ENCODE measurements around the gene TRAFD1. TPM values are rescaled to one million over a fixed set of nuclear protein-coding genes. Genes with fewer than 3 reads are reported as not detected.
A peak's percentile ranks its signal among the peaks of the same experiment; 100 is the strongest.
"Not testable (repeated sequence)": the region's sequence is repeated elsewhere in the genome, so short reads cannot be mapped to it uniquely, and the experiment has no call there.

Gene TRAFD1
- 14.6 and 15.6 TPM in 2 replicates for total RNA-seq (2014; rRNA removed; shearing (Covaris generic))
- 19.2 and 24.9 TPM in 2 replicates for polyA plus RNA-seq (2015; cell fraction: cytosol; rRNA removed)
- 27.0 and 28.6 TPM in 2 replicates for polyA plus RNA-seq (2015; cell fraction: nucleus; rRNA removed)

GRCh38 chr12:112125250-112125999 lies at the start of gene TRAFD1:
Gene TRAFD1 (plus strand): TSS chr12:112125560. CDS start chr12:112130523, 4,963 bp downstream.
- DNase-seq (ENCODE audit: low read depth, low spot score) = peak; percentile 97
- in situ Hi-C loops (cut with HindIII; ENCODE audit: low pct_unique_long_range_greater_than_20kb, low sequenced_read_pairs) = no loop called here

DNA sequence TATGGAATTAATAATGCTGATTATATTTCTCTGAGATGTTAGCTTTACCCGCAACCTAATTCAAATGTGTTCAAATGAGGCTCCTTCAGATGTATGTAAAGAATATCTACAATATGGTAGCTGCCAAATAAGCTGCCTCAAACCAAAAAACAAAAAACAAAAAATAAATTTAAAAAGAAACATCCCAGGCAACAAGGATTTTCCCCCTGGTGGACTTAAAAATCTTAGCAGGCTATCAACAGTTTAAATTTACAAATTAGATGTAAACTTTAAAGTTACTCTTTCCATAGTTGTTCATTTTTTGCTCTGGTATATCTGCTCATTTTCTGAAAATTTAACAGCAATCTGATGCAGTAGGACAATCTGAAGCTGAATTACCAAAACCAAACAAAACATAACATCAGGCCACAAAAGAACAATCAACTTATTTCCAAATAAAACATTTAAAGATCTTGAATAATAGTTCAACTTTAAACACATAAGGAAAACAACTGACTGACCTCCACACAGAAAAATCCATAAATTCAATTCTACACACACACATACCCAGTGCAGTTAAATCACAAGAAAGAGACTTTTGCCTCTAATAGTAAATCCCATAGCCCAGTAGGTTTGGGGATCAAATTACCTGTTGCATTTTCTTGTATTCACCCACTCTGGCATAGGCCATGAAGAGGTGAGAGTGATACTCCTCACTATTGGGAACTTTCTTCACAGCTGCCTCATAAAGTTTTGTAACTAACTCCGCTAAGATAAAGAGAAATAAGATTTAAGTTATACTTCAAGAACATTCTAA lies 38.1 kb upstream of the TRAFD1 start:
- no peak for DNase-seq (ENCODE audit: low read depth, low spot score)
- in situ Hi-C loops (cut with HindIII; ENCODE audit: low pct_unique_long_range_greater_than_20kb, low sequenced_read_pairs) = no loop called here

GRCh38 chr12:112087851-112088250 lies 37.5 kb upstream of the TRAFD1 start:
- no peak for DNase-seq (ENCODE audit: low read depth, low spot score)
- in situ Hi-C loops (cut with HindIII; ENCODE audit: low pct_unique_long_range_greater_than_20kb, low sequenced_read_pairs) = no loop called here

GRCh38 chr12:112091563-112091962 lies 33.8 kb upstream of the TRAFD1 start:
- in situ Hi-C loops (cut with HindIII; ENCODE audit: low pct_unique_long_range_greater_than_20kb, low sequenced_read_pairs) = no loop called here
- no peak for DNase-seq (ENCODE audit: low read depth, low spot score)

GRCh38 chr12:112096070-112096469 lies 29.3 kb upstream of the TRAFD1 start:
- in situ Hi-C loops (cut with HindIII; ENCODE audit: low pct_unique_long_range_greater_than_20kb, low sequenced_read_pairs) = no loop called here
- no peak for DNase-seq (ENCODE audit: low read depth, low spot score)

GRCh38 chr12:112096667-112097066 lies 28.7 kb upstream of the TRAFD1 start:
- in situ Hi-C loops (cut with HindIII; ENCODE audit: low pct_unique_long_range_greater_than_20kb, low sequenced_read_pairs) = no loop called here

DNA sequence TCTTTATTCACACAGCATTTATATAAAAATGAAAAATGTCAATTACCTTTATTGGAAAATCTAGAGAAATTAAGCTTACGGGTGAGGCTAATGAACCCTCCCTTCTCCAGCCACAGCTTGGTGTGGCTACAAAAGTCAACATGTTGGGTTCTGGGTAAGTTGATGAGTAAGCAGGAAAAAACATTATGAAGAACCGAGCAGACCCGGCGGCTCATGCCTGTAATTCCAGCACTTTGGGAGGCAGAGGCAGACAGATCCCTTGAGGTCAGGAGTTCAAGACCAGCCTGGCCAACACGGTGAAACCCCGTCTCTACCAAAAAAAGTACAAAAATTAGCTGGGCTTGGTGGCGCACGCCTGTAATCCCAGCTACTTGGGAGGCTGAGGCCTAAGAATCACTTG lies 27.7 kb upstream of the TRAFD1 start:
- DNase-seq (ENCODE audit: low read depth, low spot score) = no peak

More at GRCh38 chr12:112096667-112097066, 28.7 kb upstream of the TRAFD1 start:
- DNase-seq (ENCODE audit: low read depth, low spot score) = no peak

DNA sequence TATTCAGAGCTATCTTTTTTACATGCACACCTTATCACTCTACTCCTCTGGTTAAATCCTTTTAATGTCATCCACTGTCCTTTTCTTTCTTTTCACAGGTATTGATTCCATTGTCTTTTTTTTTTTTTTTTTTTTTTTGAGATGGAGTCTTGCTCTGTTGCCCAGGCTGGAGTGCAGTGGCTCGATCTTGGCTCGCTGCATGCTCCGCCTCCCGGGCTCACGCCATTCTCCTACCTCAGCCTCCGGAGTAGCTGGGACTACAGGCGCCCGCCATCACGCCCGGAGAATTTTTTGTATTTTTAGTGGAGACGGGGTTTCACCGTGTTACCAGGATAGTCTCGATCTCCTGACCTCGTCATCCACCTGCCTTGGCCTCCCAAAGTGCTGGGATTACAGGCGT lies 24.9 kb upstream of the TRAFD1 start:
- in situ Hi-C loops (cut with HindIII; ENCODE audit: low pct_unique_long_range_greater_than_20kb, low sequenced_read_pairs); DNase-seq (ENCODE audit: low read depth, low spot score): not testable (repeated sequence)

More for the DNA sequence above, 27.7 kb upstream of the TRAFD1 start:
- in situ Hi-C loops (cut with HindIII; ENCODE audit: low pct_unique_long_range_greater_than_20kb, low sequenced_read_pairs) = no loop called here

- in situ Hi-C loops (cut with HindIII; ENCODE audit: low pct_unique_long_range_greater_than_20kb, low sequenced_read_pairs) = no loop called here
- DNase-seq (ENCODE audit: low read depth, low spot score) = no peak
These were observed 23.2 kb upstream of the TRAFD1 start for GRCh38 chr12:112102127-112102526.

- DNase-seq (ENCODE audit: low read depth, low spot score); in situ Hi-C loops (cut with HindIII; ENCODE audit: low pct_unique_long_range_greater_than_20kb, low sequenced_read_pairs): not testable (repeated sequence)
These were observed 22.6 kb upstream of the TRAFD1 start for GRCh38 chr12:112102746-112103145.

GRCh38 chr12:112103758-112104503 lies 21.4 kb upstream of the TRAFD1 start:
- in situ Hi-C loops (cut with HindIII; ENCODE audit: low pct_unique_long_range_greater_than_20kb, low sequenced_read_pairs) = no loop called here
- DNase-seq (ENCODE audit: low read depth, low spot score) = no peak

DNA sequence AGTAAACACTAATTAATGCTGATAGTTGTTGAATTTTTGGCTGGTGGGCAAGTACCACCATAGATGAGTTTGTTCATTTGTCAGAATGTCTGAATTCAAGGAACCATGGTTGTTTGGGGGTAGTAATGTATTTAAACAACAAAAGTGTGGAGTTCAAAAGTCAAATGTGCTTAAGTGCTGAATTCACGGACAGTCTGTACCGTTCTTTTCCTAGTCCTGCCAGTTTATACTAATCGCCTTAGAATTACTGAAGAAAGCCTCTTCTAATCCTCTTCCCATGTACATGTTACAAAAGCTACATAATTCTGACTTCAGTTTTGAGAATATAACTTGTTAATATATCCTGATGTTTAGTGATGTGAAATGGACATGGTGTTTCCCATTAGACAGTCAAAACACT lies 19.5 kb upstream of the TRAFD1 start:
- DNase-seq (ENCODE audit: low read depth, low spot score) = no peak
- in situ Hi-C loops (cut with HindIII; ENCODE audit: low pct_unique_long_range_greater_than_20kb, low sequenced_read_pairs) = no loop called here

- peak; percentile 54 for DNase-seq (ENCODE audit: low read depth, low spot score)
- in situ Hi-C loops (cut with HindIII; ENCODE audit: low pct_unique_long_range_greater_than_20kb, low sequenced_read_pairs) = no loop called here
These were observed 17.8 kb upstream of the TRAFD1 start for GRCh38 chr12:112107306-112108201.

GRCh38 chr12:112108202-112109079 lies 16.9 kb upstream of the TRAFD1 start, which contains the start of gene NAA25:
Gene NAA25 (minus strand): TSS chr12:112108783. CDS start chr12:112108773, 10 bp downstream.
- in situ Hi-C loops (cut with HindIII; ENCODE audit: low pct_unique_long_range_greater_than_20kb, low sequenced_read_pairs) = no loop called here
- peak; percentile 92 for DNase-seq (ENCODE audit: low read depth, low spot score)

DNA sequence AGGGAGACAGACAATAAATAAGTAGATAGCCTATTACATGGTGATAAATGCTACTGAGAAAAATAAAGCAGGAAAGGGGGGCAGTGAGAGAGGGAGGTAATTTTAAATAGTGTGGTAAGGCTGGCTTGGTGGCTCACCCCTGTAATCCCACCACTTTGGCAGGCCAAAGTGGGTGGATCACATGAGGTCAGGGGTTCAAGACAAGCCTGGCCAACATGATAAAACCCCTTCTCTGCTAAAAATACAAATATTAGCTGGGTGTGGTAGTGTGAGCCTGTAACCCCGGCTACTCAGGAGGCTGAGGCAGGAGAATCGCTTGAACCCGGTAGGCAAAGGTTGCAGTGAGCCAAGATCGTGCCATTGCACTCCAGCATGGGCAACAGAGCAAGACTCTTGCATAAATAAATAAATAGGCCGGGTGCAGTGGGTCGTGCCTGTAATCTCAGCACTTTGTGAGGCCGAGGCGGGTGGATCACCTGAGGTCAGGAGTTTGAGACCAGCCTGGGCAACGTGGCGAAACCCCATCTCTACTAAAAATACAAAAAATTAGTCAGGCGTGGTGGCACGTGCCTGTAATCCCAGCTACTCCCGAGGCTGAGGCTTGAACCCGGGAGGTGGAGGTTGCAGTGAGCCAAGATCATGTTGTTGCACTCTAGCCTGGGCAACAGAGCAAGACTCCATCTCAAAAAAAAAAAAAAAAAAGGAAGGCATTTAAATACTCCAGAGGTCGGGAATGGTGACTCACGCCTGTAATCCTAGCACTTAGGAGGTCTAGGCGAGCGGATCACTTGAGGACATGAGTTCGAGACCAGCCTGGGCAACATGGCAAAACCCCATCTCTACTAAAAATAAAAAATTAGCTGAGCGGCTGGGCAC lies 14.3 kb upstream of the TRAFD1 start:
- DNase-seq (ENCODE audit: low read depth, low spot score); in situ Hi-C loops (cut with HindIII; ENCODE audit: low pct_unique_long_range_greater_than_20kb, low sequenced_read_pairs): not testable (repeated sequence)
